OCI-LY1 (cell line): ENCODE measurements around the gene ADCY9.

ENCODE experiments used
- H2AFZ ChIP-seq: fragments of 200-600 bp; sonication (generic), shearing (Covaris generic); 2 replicates; pipeline ENCODE4 v1.6.0; 2014; ENCODE audit warnings: antibody characterized with exemption, mild to moderate bottlenecking, low read length
- H3F3A ChIP-seq: fragments of 200-600 bp; sonication (generic), shearing (Covaris generic); 2 replicates; pipeline ENCODE4 v1.6.0; 2014; ENCODE audit warnings: mild to moderate bottlenecking, antibody characterized with exemption, low read length, moderate library complexity; ENCODE audit not compliant: insufficient read depth
- H3K27ac ChIP-seq: fragments of 200-600 bp; sonication (generic); 2 replicates; pipeline ENCODE4 v1.5.1; 2014; ENCODE audit warnings: low read length, mixed run types, mild to moderate bottlenecking, low read depth; ENCODE audit not compliant: poor library complexity, severe bottlenecking
- H3K27me3 ChIP-seq: fragments of 200-600 bp; sonication (generic); 2 replicates; pipeline ENCODE4 v1.6.0; 2014; ENCODE audit warnings: antibody characterized with exemption, mild to moderate bottlenecking, low read length, moderate library complexity; ENCODE audit not compliant: insufficient read depth
- H3K36me3 ChIP-seq: fragments of 200-600 bp; sonication (generic); 2 replicates; pipeline ENCODE4 v1.6.1; 2014; ENCODE audit warnings: mild to moderate bottlenecking, antibody characterized with exemption, low read length, moderate library complexity, mixed read lengths; ENCODE audit not compliant: insufficient read depth
- H3K4me1 ChIP-seq: fragments of 200-600 bp; sonication (generic); 2 replicates; pipeline ENCODE4 v1.5.1; 2014; ENCODE audit warnings: mild to moderate bottlenecking, low read length, moderate library complexity; ENCODE audit not compliant: insufficient read depth, severe bottlenecking
- H3K4me2 ChIP-seq: fragments of 200-600 bp; sonication (generic), shearing (Covaris generic); 2 replicates; pipeline ENCODE4 v1.6.1; 2014; ENCODE audit warnings: low read length
- H3K4me3 ChIP-seq: fragments of 200-600 bp; sonication (generic); 2 replicates; pipeline ENCODE4 v1.5.1; 2014; ENCODE audit warnings: low read length, low read depth, mild to moderate bottlenecking, mixed read lengths; ENCODE audit not compliant: poor library complexity, severe bottlenecking
- H3K79me2 ChIP-seq: fragments of 200-600 bp; shearing (Covaris generic); 2 replicates; pipeline ENCODE4 v1.6.1; 2016; ENCODE audit warnings: mixed run types, low read length, mixed read lengths; ENCODE audit not compliant: insufficient read depth
- H3K9ac ChIP-seq: fragments of 200-600 bp; sonication (generic), shearing (Covaris generic); 2 replicates; pipeline ENCODE4 v1.6.1; 2014; ENCODE audit warnings: mild to moderate bottlenecking, low read length, mixed read lengths
- H3K9me2 ChIP-seq: fragments of 200-600 bp; sonication (generic), shearing (Covaris generic); 2 replicates; pipeline ENCODE4 v1.6.1; 2014; ENCODE audit warnings: low read depth, mild to moderate bottlenecking, low read length, mixed read lengths
- H3K9me3 ChIP-seq: fragments of 200-600 bp; shearing (Covaris generic); 2 replicates; pipeline ENCODE4 v1.6.1; 2014; ENCODE audit warnings: low read length, mixed read lengths
- H4K20me1 ChIP-seq: fragments of 200-600 bp; sonication (generic), shearing (Covaris generic); 2 replicates; pipeline ENCODE4 v1.6.0; 2016; ENCODE audit warnings: mild to moderate bottlenecking, low read length; ENCODE audit not compliant: insufficient read depth
- EZH2 ChIP-seq: fragments of 200-600 bp; sonication (generic), shearing (Covaris generic); IDR thresholded peaks from 2 replicates; pipeline ENCODE4 v1.8.0; 2017; ENCODE audit warnings: borderline replicate concordance, mixed run types, mild to moderate bottlenecking, antibody characterized with exemption, low read length, moderate library complexity, mixed read lengths
- TF ChIP-seq, protein P1 (sequence below): fragments of 200-600 bp; sonication (generic), shearing (Covaris generic); IDR thresholded peaks from 2 replicates; pipeline ENCODE4 v1.5.1; 2017; ENCODE audit warnings: mild to moderate bottlenecking, antibody characterized with exemption, low read length, moderate library complexity, mixed read lengths

ADCY9 gene

DNA sequence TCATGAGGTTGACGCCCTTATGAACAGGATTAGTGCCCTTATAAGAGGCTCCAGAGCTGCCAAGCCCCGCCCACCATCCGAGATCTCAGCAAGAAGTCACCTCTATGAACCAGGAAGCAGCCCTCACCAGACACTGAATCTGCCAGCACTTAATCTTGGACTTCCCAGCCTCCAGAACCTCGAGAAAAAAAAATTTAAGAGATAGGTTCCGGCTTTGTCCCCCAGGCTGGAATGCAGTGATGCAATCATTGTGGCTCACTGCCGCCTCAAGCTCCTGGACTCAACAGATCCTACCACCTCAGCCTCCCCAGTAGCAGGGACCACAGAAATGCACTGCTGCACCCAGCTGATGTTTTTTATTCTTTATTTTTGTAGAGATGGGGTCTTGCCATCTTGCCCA, 22.5 kb upstream of the ADCY9 start:
- TF ChIP-seq EZH2, result no peak
- TF ChIP-seq, protein P1, sequence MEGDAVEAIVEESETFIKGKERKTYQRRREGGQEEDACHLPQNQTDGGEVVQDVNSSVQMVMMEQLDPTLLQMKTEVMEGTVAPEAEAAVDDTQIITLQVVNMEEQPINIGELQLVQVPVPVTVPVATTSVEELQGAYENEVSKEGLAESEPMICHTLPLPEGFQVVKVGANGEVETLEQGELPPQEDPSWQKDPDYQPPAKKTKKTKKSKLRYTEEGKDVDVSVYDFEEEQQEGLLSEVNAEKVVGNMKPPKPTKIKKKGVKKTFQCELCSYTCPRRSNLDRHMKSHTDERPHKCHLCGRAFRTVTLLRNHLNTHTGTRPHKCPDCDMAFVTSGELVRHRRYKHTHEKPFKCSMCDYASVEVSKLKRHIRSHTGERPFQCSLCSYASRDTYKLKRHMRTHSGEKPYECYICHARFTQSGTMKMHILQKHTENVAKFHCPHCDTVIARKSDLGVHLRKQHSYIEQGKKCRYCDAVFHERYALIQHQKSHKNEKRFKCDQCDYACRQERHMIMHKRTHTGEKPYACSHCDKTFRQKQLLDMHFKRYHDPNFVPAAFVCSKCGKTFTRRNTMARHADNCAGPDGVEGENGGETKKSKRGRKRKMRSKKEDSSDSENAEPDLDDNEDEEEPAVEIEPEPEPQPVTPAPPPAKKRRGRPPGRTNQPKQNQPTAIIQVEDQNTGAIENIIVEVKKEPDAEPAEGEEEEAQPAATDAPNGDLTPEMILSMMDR, result no peak
- Histone ChIP-seq H3K4me1 (peaks cover 3% of the 10 kb centered on the region), H3K27me3 (peaks cover 3% of the 10 kb centered on the region; the same call in 1 of the 2 replicates), H3K27ac (no peak overlapping the region), H3F3A (no peaks in the 10 kb centered on the region), H3K36me3 (no peaks in the 10 kb centered on the region), H3K4me3 (no peak overlapping the region), H3K79me2 (no peaks in the 10 kb centered on the region), H3K9me3 (no peaks in the 10 kb centered on the region), H3K9ac (no peak overlapping the region), H3K4me2 (no peak overlapping the region), H3K9me2 (no peaks in the 10 kb centered on the region), H4K20me1 (no peaks in the 10 kb centered on the region), H2AFZ (no peak overlapping the region)

DNA sequence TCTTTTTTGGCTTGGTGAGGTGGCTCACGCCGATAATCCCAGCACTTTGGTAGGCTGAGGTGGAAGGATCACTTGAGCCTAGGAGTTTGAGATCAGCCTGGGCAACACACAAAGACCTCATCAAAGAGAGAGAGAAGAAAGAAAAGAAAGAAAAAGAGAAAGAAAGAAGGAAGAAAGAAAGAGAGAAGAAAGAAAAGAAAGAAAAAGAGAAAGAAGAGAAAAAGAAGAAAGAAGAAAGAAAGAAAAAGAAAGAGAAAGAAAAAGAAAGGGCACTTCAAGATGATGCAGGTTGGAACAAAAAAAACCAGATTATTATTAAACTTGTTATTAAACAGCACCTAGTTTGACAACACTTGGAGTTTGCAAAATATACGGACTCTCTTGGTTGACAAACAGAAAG, 21.2 kb upstream of the ADCY9 start:
- Histone ChIP-seq H3K4me3 (no peak overlapping the region), H2AFZ (no peak overlapping the region), H3K27me3 (peaks cover 3% of the 10 kb centered on the region; the same call in 1 of the 2 replicates), H3K9me3 (no peaks in the 10 kb centered on the region), H3K79me2 (no peaks in the 10 kb centered on the region), H3K4me2 (no peak overlapping the region), H3K9ac (no peak overlapping the region), H4K20me1 (no peaks in the 10 kb centered on the region), H3K9me2 (no peaks in the 10 kb centered on the region), H3F3A (no peaks in the 10 kb centered on the region), H3K4me1 (peaks cover 3% of the 10 kb centered on the region), H3K36me3 (no peaks in the 10 kb centered on the region), H3K27ac (no peak overlapping the region)
- TF ChIP-seq, protein P1, result no peak
- TF ChIP-seq EZH2, result no peak

DNA sequence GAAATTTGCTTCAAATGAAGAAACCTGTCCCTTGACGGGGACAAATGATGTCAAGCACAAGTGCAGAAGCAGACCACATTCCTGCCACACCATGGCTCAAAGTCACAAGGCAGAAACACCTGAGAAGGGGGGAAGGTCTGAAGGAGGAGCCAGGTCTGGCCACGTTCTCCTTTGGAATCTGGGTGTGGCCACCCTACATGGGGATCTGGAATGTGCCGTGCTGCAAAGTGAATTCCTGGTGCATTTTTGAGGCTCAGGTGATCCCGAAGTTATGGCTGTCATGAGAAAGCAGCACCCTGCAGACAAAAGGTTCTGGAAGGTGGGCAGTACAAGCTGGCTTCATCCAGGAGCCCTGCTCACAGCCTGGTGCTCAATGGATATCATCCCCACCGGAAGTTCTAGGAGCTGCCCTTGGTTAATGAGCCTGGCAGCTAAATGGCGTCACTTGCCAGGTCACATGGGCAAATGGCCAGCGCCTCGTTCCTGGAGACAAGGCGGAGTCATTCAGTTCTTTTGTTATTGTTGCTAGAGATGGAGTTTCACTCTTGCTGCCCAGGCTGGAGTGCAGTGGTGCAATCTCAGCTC, 20.1 kb upstream of the ADCY9 start:
- Histone ChIP-seq H2AFZ (no peak overlapping the region), H3K4me1 (peaks cover 3% of the 10 kb centered on the region), H3K27me3 (peaks cover 3% of the 10 kb centered on the region; the same call in 1 of the 2 replicates), H3K79me2 (no peaks in the 10 kb centered on the region), H3K27ac (no peak overlapping the region), H4K20me1 (no peaks in the 10 kb centered on the region), H3K36me3 (no peaks in the 10 kb centered on the region), H3K9me3 (no peaks in the 10 kb centered on the region), H3F3A (no peaks in the 10 kb centered on the region), H3K9me2 (no peaks in the 10 kb centered on the region), H3K4me2 (no peak overlapping the region), H3K9ac (no peak overlapping the region), H3K4me3 (no peak overlapping the region)
- TF ChIP-seq, protein P1, result no peak
- TF ChIP-seq EZH2, result no peak
